ENCODE results near the gene CCL23.
"Not testable (repeated sequence)": the region's sequence is repeated elsewhere in the genome, so short reads cannot be mapped to it uniquely, and the experiment has no call there.

CCL23 gene

DNA sequence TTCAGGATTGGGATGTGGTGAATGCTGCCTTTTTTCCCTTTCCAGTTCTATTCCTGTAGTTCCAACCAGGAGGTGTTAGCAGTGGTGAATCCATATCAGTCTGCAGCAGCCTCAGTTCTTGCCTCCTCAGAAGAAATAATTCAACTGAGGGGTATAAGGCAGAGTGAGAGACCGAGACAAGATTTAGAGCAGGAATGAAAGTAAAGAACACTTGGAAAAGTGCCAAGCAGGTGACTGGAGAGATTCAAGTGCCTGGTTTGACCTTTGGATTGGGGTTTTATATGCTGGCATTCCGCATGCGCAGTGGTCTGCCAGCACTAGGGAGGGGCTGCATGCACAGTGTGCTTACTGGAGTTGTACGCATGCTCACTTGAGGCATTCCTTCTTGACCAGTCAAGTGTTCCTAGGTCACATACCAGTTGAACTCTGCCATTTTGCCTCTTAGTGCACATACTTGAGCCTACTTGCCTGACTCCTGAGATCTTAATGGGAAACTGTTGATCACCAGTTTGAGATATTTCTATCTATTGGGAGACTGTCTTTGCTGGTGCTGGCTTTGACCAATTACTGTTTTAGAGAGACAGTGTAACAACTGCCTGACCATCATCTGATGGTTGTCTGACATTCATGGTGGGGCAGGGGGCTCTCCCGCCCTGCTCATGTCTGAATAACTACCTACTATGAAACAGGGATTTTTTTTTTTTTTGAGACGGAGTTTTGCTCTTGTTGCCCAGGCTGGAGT is 15.7 kb downstream of the CCL23 start:
- DNase-seq, result no peak

- DNase-seq, result no peak
Measured at GRCh38 chr17:36001110-36001771, 16.5 kb downstream of the CCL23 start, which contains the start of gene CCL15. Gene CCL15, minus strand, starts transcription at chr17:36001553. Its CDS starts 61 bp downstream, at chr17:36001492.

- no peak for DNase-seq
Measured at GRCh38 chr17:36000732-36001109, 17.1 kb downstream of the CCL23 start.

DNA sequence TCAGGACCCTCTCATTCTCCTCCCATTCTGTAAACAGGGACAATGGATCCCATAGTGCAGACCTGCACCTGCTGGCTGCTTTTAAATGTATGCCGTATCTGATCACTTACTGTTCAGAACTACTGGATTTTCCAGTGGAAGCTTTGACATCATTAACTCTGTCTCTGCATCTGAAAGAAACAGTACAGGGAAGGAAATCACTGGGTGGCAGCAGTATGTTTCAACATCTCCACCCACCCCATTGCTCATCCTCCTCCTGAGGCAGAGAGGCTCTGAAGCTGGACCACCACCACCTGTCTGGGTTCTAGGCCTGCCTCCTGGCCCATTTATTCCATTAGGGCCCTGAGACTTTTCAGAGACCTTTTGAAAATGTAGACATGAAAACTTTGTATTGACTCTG is 19.0 kb downstream of the CCL23 start:
- DNase-seq, result no peak

GRCh38 chr17:35998018-35998545 is 19.7 kb downstream of the CCL23 start:
- no peak for DNase-seq

GRCh38 chr17:35995346-35995745 is 22.4 kb downstream of the CCL23 start:
- DNase-seq, result not testable (repeated sequence)

- no peak for DNase-seq
Measured at GRCh38 chr17:35991075-35991474, 26.7 kb downstream of the CCL23 start.

DNA sequence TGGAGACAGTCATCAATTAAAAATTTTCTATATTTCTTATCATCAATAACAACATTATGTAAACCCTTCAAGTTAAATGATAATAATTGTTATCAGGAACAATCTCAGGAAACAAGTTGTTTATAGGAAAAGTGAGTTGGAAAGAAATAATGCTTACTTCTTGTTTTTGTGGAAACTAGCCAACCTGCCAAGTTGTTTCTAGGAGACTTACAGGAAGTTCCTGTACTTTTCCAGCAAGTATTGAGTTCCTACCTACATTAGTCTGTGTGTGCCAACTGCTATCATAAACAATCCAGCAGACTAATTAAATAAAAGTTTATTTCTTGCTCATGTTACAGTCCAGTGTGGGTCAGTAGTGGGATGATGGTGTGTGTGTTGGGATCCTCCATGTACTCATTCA is 29.6 kb downstream of the CCL23 start:
- DNase-seq, result no peak

DNA sequence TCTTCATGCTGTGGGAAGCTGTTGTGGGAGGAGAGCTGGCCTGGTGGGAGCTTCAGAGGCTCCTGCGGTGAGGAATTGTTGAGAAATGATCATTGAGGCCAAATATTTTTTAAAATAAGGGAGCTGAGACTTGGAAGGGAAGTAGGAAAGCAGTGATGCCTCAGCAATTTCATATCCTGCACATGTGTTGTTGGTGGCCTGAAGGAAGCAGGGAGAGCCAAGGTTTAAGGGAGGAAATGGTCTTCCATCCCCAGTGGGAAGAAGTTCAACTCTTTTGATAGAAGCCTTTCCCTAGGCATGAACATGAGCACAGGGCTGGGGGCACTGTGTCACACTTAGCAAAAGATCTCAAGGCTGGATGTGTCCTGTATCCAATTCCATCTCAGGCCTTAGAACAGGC is 31.1 kb downstream of the CCL23 start, which contains the start of gene CCL14:
Gene CCL14 (minus strand): TSS at position 87 of the 400 bp plus-strand sequence. CDS start 80 bp downstream, at position 7.
- no peak for DNase-seq

- no peak for DNase-seq
Measured at GRCh38 chr17:35984140-35984539, 33.6 kb downstream of the CCL23 start.

GRCh38 chr17:35982409-35983191 is 35.2 kb downstream of the CCL23 start:
- no peak for DNase-seq

DNA sequence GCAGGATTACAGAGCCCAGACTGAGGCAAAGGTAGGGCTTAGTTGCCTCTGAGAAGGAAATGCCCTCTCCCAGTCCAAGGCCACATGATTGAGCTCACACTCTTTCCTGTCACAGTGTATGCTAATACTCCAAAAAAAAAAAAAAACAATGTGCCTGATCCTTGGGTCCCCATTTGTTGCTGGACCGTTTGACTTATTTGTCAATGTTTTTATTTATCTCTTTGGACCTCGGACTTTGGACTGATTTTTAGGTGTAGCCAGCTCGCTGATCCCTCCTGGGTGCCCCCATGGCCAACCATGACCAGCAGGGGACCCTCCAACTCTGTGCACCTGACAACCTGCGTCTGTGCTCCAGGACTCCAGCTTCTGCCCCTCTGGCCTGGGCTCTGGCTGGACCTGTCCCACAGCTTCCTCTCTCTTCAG is 35.9 kb downstream of the CCL23 start:
- DNase-seq, result no peak

GRCh38 chr17:35981246-35981645 is 36.5 kb downstream of the CCL23 start, which contains the start of gene CCL16:
Gene CCL16, minus strand, starts transcription at chr17:35981497. Its CDS starts 77 bp downstream, at chr17:35981420.
- DNase-seq, result no peak

DNA sequence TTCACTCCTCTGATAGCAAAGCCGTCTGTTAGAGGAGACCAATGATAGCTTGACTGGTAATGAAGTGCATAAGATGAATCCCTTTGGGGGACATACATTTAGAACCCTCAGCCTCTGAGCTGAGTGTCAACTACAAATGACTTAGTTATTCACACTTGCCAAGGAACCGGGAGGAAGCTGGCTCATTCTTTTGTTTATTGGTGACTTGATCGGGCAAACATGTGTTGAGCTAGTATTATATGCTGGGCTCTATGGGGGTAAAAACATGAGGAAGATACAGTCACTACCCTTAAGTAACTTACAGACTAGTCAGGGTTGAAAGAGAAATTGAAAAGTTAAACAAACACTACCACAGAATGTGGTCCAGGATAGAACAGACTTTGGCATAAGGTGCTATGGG is 39.4 kb downstream of the CCL23 start:
- DNase-seq, result no peak

DNA sequence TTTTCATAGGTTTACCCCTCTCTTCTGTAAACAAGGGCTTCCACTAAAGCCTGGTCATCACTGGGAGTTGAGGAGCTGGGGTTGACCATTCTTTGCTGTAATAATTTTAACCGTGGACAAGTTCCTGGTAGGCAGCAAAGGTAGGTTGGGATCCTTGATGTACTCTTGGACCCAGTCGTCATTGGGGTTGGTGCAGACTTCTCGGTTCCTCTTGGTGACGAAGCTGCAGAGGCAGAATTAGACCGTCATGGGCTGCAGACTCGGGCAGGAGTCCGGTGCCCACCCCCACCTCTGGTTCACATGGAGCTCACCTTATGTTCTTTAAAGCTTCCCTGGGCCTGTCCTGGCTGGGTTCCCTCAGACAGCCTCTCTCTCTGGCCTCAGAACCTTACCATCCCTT is 40.3 kb downstream of the CCL23 start:
- no peak for DNase-seq

DNA sequence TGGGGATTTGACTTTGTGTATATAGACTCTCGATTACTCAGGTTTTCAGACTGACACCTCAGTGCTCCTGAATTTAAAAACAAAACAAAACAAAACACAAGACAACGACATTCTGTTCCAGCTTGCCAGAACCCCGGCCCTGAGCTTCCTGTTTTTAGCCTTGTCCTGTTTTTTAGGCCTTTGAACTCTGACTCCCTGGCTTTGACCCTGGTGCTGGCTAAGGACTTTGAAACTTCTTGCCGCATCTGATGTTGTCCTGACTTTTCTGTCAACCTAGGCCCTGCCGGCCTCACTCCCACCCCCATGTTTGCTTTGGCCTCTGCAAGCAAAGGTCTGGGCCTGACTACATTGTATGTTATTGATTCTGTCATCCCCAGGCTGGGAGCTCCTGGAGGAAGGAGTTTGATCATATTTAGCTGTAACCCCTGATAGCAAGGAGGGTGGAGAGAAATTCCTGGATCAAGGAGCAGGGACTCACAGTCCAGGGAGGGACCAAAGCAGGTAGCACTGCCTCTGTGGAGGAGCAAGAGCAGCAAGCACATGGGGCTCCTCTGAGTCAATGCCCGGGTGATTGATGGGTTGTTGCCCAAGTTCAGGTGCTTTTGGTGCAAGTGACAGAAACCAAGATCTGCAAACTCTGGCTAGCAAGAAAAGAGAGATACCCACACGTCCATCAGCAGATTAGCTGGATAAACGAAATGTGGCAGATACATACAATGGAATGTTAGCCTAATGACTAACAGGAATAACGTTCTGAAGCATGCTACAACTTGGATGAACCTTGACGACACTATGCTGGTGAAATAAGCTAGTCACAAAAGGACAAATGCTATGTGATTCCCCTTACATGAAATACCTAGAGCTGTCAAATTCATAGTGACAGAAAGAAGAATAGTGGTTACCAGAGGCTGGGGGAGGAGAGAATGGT is 44.2 kb downstream of the CCL23 start:
- DNase-seq, result no peak

GRCh38 chr17:35972945-35973332 is 44.8 kb downstream of the CCL23 start:
- DNase-seq, result no peak

DNA sequence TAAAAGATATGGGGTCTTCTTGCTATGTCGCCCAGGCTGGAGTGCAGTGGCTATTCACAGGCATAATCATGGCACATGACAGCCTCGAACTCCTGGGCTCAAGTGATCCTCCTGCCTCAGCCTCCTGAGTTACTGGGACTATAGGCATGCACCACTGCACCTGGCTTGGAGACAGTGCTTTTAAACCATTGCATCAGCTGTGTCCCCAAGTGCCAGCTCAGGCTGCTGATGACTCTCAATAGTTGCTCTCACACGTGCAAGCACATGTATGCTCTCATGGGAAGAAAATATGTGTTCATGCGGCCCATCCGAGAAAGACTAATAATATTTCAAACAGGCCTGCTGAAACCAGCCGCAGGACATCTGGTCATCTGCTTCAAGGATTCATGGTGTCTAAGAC is 45.2 kb downstream of the CCL23 start:
- DNase-seq, result no peak

- no peak for DNase-seq
Measured at GRCh38 chr17:35972066-35972465, 45.7 kb downstream of the CCL23 start.

GRCh38 chr17:35969558-35970380 is 48.0 kb downstream of the CCL23 start:
- peak; percentile 81 for DNase-seq

- no peak for DNase-seq
Measured at GRCh38 chr17:35968520-35969054, 49.2 kb downstream of the CCL23 start.
